Measurements from ENCODE around the gene ABCC10. TPM values are rescaled to one million over a fixed set of nuclear protein-coding genes. Genes with fewer than 3 reads are reported as not detected.
A peak's percentile ranks its signal among the peaks of the same experiment; 100 is the strongest.
"Not testable (repeated sequence)": the region's sequence is repeated elsewhere in the genome, so short reads cannot be mapped to it uniquely, and the experiment has no call there.

Gene ABCC10
- total RNA-seq, 1 donor from 2014 or later: 9.6 TPM

GRCh38 chr6:43412541-43412940, 14.8 kb upstream of the ABCC10 start:
- DNase-seq: no peak

GRCh38 chr6:43413002-43413401, 14.3 kb upstream of the ABCC10 start:
- DNase-seq: no peak

GRCh38 chr6:43415275-43415674, 12.1 kb upstream of the ABCC10 start:
- not testable (repeated sequence) for DNase-seq

GRCh38 chr6:43416935-43417334, 10.4 kb upstream of the ABCC10 start:
- DNase-seq: no peak

GRCh38 chr6:43420012-43420709, 7.2 kb upstream of the ABCC10 start:
- no peak for DNase-seq

GRCh38 chr6:43421831-43422230, 5.5 kb upstream of the ABCC10 start:
- no peak for DNase-seq

- DNase-seq: not testable (repeated sequence)
Measured at GRCh38 chr6:43425083-43425482, 2.3 kb upstream of the ABCC10 start.

GRCh38 chr6:43426928-43427405, 374 bp upstream of the ABCC10 start:
- DNase-seq: no peak

GRCh38 chr6:43428112-43428570, 800 bp downstream of the ABCC10 start:
- no peak for DNase-seq

GRCh38 chr6:43428874-43429273, 1.5 kb downstream of the ABCC10 start:
- no peak for DNase-seq

GRCh38 chr6:43432009-43432945, 4.9 kb downstream of the ABCC10 start:
- DNase-seq: no peak

- DNase-seq: no peak
Measured at GRCh38 chr6:43433148-43433547, 5.8 kb downstream of the ABCC10 start.

GRCh38 chr6:43434001-43434840, 6.9 kb downstream of the ABCC10 start:
- no peak for DNase-seq

- no peak for DNase-seq
Measured at GRCh38 chr6:43434943-43435342, 7.6 kb downstream of the ABCC10 start.

GRCh38 chr6:43435682-43436437, 8.5 kb downstream of the ABCC10 start:
- no peak for DNase-seq

- DNase-seq: peak; percentile 51
Measured at GRCh38 chr6:43436577-43437282, 9.4 kb downstream of the ABCC10 start.

GRCh38 chr6:43437700-43438099, 10.4 kb downstream of the ABCC10 start:
- DNase-seq: no peak

- no peak for DNase-seq
Measured at GRCh38 chr6:43442935-43443334, 15.6 kb downstream of the ABCC10 start.

GRCh38 chr6:43444036-43444435, 16.7 kb downstream of the ABCC10 start:
- peak; percentile 7 for DNase-seq

- DNase-seq: no peak
Measured at GRCh38 chr6:43444582-43444981, 17.2 kb downstream of the ABCC10 start.

- DNase-seq: no peak
Measured at GRCh38 chr6:43445576-43445975, 18.2 kb downstream of the ABCC10 start.
